Measurements from ENCODE around the gene ABCA2.

Gene ABCA2

DNA sequence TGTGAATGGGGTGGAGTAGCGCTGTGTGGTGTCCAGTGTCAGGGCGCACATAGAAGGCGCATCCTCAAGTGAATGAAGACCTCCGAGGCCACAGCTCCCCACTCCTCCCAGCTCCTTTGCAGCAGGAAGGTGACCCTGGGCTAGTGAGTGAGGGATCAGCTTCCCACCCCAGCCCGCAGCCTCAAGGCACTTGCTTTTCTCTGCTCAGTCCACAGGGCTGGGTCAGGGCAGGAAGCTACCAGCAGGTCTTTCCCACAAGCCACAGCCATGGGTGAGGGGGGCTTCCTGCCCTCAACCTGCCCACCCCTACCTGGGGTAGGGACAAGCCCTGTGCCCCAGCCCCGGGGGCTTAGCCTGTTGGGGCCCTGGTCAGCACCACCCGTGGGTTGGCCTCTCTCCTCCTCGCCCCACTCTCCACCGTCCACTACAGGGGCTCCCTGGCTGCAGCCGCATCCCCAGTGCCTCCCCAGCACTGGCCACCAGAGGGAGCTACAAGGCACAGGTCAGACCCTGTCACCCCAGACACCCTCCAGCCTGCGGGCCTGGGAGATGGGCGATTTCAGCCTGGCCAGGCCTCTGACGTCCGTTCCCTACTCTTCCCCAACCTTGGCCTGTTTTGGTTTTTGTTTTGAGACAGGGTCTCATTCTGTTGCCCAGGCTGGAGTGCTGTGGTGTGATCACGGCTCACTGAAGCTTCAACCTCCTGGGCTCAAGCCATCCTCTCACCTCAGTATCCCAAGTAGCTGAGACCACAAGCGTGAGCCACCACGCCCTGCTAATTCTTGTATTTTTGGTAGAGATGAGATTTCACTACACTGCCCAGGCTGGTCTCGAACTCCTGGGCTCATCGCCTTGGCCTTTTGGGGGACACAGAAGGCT lies 1.3 kb upstream of the ABCA2 start:
- DNase-seq (ENCODE audit: low read depth in 2 of 2): peak; percentile 44 to 54

- peak in 1 of 2 donors; percentile 25 for DNase-seq (ENCODE audit: low read depth in 2 of 2)
Measured at GRCh38 chr9:137028263-137029057, 423 bp upstream of the ABCA2 start.

GRCh38 chr9:137026828-137027227 lies 1.2 kb downstream of the ABCA2 start:
- no peak for DNase-seq (ENCODE audit: low read depth in 2 of 2)

DNA sequence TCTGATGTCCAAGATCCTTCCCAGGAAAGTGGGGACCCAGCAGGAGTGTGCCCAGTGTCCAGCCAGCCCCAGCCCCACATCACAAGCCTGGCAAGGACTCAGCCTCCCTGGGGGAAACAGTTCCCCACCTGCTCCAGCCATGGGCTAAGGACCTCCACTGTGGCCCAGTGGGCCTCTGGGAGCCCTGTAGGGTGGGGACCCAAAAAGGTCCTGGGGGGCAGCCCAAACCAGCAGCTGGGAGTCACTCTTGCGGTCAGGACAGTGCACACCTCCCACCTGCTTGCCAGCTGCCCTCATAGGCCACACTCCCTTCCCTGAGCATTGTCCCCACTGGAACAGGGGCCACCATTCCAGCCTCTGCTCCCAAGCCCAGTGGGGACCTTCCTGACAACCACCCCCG lies 1.7 kb downstream of the ABCA2 start:
- DNase-seq (ENCODE audit: low read depth in 2 of 2): no peak

DNA sequence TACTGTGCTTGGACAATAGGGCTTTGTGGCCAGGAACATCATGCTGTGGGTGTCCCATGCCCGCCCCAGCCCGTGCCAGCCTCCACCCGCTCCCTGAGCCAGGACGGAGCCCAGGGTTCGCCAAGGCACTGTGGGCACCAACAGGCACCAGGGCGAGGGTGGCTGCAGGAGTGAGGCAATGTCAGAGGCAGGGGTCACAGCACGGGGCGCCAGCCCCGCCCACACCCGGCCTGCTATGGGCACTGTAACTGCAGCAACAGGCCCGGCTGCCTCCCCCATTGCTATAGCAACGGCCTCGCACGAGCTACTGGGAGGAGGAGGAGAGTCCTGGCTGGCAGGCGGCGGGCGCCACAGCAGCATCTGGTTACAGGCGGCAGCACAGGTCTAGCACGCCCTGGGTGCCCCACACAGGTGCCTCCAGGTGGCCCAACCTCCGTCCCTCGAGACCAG lies 2.5 kb downstream of the ABCA2 start:
- DNase-seq (ENCODE audit: low read depth in 2 of 2): no peak

DNA sequence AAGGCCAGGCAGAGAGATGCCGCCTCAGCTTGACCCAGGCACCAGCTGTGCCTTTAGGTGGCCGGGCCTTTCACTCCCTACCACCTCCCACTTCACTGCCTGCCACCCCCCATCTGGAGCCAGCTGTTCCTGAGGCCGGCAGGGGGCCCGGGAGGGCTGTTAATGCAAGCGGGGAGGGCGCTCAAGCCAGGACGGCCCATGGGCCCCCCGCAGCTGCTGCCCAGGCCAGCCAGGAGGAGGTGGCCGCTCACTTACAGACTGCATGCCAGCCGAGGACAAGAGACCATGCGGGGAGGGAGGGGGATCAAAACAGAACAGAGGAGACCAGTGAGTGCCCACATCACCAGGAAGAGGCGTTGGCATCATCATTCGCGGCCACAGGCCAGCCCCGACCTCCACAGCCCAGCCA lies 4.5 kb downstream of the ABCA2 start:
- DNase-seq (ENCODE audit: low read depth in 2 of 2): no peak

- no peak for DNase-seq (ENCODE audit: low read depth in 2 of 2)
Measured at GRCh38 chr9:137023157-137023556, 4.9 kb downstream of the ABCA2 start.

DNA sequence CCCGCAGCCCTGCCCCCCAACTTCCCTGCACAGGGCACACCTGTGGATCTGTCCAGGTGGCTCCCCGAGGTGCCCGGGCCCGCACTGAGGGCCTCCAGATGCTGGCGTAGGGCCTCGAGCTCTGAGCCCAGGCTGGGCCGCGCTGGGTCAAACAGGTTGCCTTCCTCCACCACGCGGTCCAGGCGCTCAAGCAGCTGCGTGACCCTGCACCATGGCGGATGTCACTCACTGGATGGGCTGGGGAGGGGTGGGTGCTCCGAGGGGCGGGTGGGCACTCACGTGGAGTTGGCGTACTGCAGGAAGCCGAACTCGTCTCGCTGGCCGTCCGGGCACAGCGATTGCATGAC lies 5.4 kb downstream of the ABCA2 start:
- DNase-seq (ENCODE audit: low read depth in 2 of 2): no peak

DNA sequence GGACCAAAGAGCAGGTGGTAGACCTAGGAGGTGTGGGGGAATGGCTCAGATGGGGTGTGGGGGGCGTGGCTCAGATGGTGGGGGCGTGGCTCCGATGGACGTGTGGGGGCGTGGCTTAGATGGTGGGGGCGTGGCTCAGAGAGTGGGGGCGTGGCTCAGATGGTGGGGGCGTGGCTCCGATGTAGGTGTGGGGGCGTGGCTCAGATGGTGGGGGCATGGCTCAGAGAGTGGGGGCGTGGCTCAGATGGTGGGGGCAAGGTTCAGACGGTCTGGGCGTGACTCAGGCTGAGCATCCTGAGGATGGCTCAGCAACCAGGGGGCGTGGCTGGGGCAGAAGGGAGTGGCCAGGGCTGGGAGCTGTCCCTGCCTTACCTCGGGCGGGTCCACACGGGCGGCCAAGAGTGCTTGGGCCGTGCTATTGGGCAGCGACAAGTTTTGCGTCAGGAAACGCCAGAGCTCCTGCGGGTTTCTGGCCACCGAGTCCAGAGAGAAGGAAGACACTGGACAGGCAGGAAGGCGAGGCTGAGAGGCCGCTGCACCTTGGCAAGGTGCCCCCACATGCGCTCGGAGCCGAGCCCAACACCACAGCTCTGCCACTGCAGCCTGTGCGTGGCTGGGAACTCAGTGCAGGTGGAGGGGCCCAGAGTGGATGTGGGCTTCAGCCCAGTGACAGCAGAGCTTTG lies 5.9 kb downstream of the ABCA2 start:
- no peak for DNase-seq (ENCODE audit: low read depth in 2 of 2)

DNA sequence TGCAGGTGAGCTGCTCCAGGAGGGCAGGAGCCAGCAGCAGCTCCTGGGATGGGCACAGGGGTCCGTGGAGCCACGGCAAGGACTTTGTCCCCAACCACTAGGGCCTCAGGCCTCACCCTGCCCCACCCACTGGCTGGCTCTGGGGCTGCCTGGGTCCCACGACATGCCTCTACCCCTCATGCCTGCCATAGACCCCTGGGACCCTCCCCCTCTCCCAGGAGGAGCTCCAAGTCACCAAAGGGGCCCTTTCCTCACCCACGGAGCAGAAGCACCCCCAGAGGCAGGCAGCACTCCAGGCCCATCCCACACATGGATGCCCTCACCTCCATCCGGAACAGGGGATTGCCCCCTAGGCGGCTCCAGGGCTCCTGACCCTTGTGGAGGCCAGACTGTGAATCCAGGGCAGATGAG lies 6.5 kb downstream of the ABCA2 start:
- no peak for DNase-seq (ENCODE audit: low read depth in 2 of 2)

GRCh38 chr9:137020771-137021567 lies 7.1 kb downstream of the ABCA2 start:
- no peak for DNase-seq (ENCODE audit: low read depth in 2 of 2)

GRCh38 chr9:137019891-137020683 lies 8.0 kb downstream of the ABCA2 start:
- DNase-seq (ENCODE audit: low read depth in 2 of 2): no peak

- DNase-seq (ENCODE audit: low read depth in 2 of 2): no peak
Measured at GRCh38 chr9:137018761-137019559, 9.1 kb downstream of the ABCA2 start.

GRCh38 chr9:137017791-137018497 lies 10.1 kb downstream of the ABCA2 start:
- DNase-seq (ENCODE audit: low read depth in 2 of 2): no peak

GRCh38 chr9:137017071-137017470 lies 11.0 kb downstream of the ABCA2 start:
- no peak for DNase-seq (ENCODE audit: low read depth in 2 of 2)

DNA sequence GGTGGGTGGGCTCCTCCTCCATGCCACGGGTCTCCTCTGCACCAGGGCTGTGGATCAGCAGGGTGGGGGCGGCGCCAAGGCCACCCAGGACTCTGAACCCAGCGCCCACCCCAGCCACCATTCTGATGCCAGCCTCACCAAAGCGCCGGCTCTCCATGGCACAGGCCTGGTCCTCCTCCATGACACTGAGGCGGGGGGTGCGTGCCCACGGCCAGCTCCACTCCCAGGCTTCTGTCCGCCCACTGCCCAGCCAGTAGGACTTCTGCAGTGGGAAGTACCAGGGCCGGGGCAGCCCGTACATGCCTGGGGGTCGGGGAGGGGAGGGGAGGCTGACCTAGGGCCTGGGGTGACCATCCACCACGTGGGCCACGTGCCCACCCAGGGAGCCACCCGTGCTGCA lies 11.6 kb downstream of the ABCA2 start:
- DNase-seq (ENCODE audit: low read depth in 2 of 2): no peak

DNA sequence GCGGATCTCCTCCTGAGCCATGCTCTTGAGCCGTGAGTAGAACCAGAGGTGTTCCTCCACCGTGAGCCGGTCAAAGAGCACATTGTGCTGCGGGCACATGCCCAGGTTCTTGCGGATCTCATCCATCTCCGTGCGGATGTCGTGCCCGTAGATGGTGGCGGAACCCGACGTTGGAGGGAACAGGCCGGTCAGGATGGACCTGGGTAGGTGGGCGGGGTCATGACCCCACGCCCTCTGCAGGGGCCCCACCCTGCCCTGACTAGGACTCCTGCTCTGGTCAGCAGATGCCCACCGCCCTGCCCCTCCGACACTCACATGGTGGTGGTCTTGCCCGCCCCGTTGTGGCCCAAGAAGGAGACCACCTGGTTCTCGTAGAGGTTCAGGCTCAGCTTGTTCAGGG lies 12.1 kb downstream of the ABCA2 start:
- no peak for DNase-seq (ENCODE audit: low read depth in 2 of 2)

DNA sequence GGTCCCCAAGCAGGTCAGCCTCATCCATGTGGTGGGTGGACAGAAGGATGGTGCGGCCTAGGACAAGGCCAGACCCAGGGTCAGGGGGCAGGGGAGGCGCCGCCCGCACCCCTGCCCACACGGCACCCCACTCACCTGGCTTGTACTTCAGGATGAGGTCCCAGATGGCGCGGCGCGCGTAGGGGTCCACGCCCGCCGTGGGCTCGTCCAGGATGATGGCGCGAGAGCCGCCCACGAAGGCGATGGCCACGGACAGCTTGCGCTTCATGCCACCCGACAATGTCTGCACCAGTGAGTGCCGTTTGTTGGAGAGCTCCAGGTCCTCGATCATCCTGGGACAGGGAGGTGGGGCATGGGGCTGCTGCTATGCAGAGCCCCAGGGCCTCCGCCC lies 12.5 kb downstream of the ABCA2 start:
- no peak for DNase-seq (ENCODE audit: low read depth in 2 of 2)
